K562 (cell line): Measurements from ENCODE around the gene IFNA14. TPM values are rescaled to one million over a fixed set of nuclear protein-coding genes. Genes with fewer than 3 reads are reported as not detected.

ENCODE experiments used
- ATAC-seq: fragments of 200-7000 bp; cut with Tn5 transposase; 3 replicates; pipeline ENCODE4 v1.9.1; 2020; ENCODE audit warnings: moderate library complexity
- BruUV-seq: library from RNA; stranded (reverse); fragments of 400-500 nt; replicated peaks from 2 replicates; lab custom pipeline; 2021; lab: Mats Ljungman, UMichigan
- CTCF ChIA-PET: fragments of 300-600 bp; formaldehyde crosslinking; extraction: SDS; loops from one replicate; lab custom pipeline; 2021; ENCODE audit warnings: low intra/inter-chr PET ratio; lab: Yijun Ruan, JAX
- POLR2A ChIA-PET: fragments of 300-600, 350-650 bp; sonication (Branson Sonifier 250); formaldehyde crosslinking; extraction: SDS; loops from one replicate; lab custom pipeline; 2021; ENCODE audit warnings: antibody characterized with exemption, inconsistent platforms; lab: Yijun Ruan, JAX
- DNase-seq, 4 experiments: peaks; one replicate each; pipeline versions ENCODE4 v3.0.0 to v3.0.0-alpha.2; 2011 to 2018; ENCODE audit warnings: low spot score in 3 of 4, mixed read lengths in 3 of 4; ENCODE audit errors: extremely low read depth in 1 of 4
- FAIRE-seq: peaks from 2 replicates; lab custom pipeline; 2011; peaks lifted over from hg19 to GRCh38; lab: Jason Lieb, UNC
- H2AFZ ChIP-seq: 2 replicates; pipeline ENCODE4 v1.6.0; 2011; ENCODE audit warnings: low read depth, low read length, control low read depth, inconsistent platforms
- H3K27ac ChIP-seq: fragments of 200-600 bp; 3 replicates; pipeline ENCODE4 v1.8.0; 2011; ENCODE audit warnings: low read depth, mild to moderate bottlenecking, control low read depth, inconsistent platforms, low read length, moderate library complexity, mixed read lengths; ENCODE audit errors: extremely low read depth
- H3K27me3 ChIP-seq, 2 experiments: fragments of 300-600 bp in 1 of 2; 2 replicates in 1 of 2; 3 replicates in 1 of 2; pipeline versions ENCODE4 v1.6.0 to v1.8.0; 2011; ENCODE audit warnings: inconsistent platforms in 2 of 2, low read length in 2 of 2, mild to moderate bottlenecking in 1 of 2, mixed read lengths in 1 of 2, moderate library complexity in 1 of 2; ENCODE audit not compliant: control insufficient read depth in 2 of 2, insufficient read depth in 2 of 2
- H3K36me3 ChIP-seq: fragments of 300-600 bp; 3 replicates; pipeline ENCODE4 v1.8.0; 2011; ENCODE audit warnings: mild to moderate bottlenecking, low read length, inconsistent platforms; ENCODE audit not compliant: control insufficient read depth, insufficient read depth
- H3K4me1 ChIP-seq, 2 experiments: fragments of 200-600 bp in 1 of 2; replicated peaks in 1 of 2; 2 replicates in 1 of 2; 3 replicates in 1 of 2; pipeline versions ENCODE4 v1.5.1 to v1.8.0; 2011; ENCODE audit warnings: inconsistent platforms in 2 of 2, low read length in 2 of 2, mild to moderate bottlenecking in 1 of 2, mixed read lengths in 1 of 2, moderate library complexity in 1 of 2; ENCODE audit not compliant: control insufficient read depth in 2 of 2, insufficient read depth in 2 of 2
- H3K4me2 ChIP-seq: 2 replicates; pipeline ENCODE4 v1.6.1; 2011; ENCODE audit warnings: low read length, control low read depth, inconsistent platforms, mixed read lengths; ENCODE audit not compliant: insufficient read depth
- H3K4me3 ChIP-seq: fragments of 200-600 bp; sonication (generic), shearing (Covaris generic); 2 replicates; pipeline ENCODE4 v1.5.1; 2016; ENCODE audit warnings: control low read depth, inconsistent platforms
- H3K79me2 ChIP-seq: fragments of 200-600 bp; 3 replicates; pipeline ENCODE4 v1.8.0; 2011; ENCODE audit warnings: low read length, inconsistent platforms; ENCODE audit not compliant: control insufficient read depth, insufficient read depth
- H3K9ac ChIP-seq, 2 experiments: 2 replicates each; pipeline versions ENCODE4 v1.6.0 to v1.6.1; 2011; ENCODE audit warnings: low read depth in 2 of 2, low read length in 2 of 2, control low read depth in 1 of 2, inconsistent platforms in 1 of 2, mild to moderate bottlenecking in 1 of 2, mixed read lengths in 1 of 2; ENCODE audit not compliant: insufficient read depth in 1 of 2
- H3K9me1 ChIP-seq: one replicate; pipeline ENCODE4 v1.6.0; 2011; ENCODE audit warnings: inconsistent platforms, mild to moderate bottlenecking, low read length, moderate library complexity; ENCODE audit not compliant: control insufficient read depth, insufficient read depth
- H3K9me3 ChIP-seq: replicated peaks from 2 replicates; pipeline ENCODE4 v1.5.1; 2011; ENCODE audit warnings: low read depth, low read length, inconsistent platforms; ENCODE audit not compliant: control insufficient read depth, insufficient read depth
- H4K20me1 ChIP-seq: replicated peaks from 2 replicates; pipeline ENCODE4 v1.6.1; 2011; ENCODE audit warnings: low read length, inconsistent platforms, mixed read lengths; ENCODE audit not compliant: control insufficient read depth, insufficient read depth
- CXXC5 ChIP-seq: fragments of 250-450 bp; sonication (Bioruptor Pico); IDR thresholded peaks from 2 replicates; pipeline ENCODE4 v1.8.0; 2022; ENCODE audit warnings: inconsistent platforms, mild to moderate bottlenecking, moderate library complexity
- GATAD2B ChIP-seq: fragments of 450-650 bp; IDR thresholded peaks from 2 replicates; pipeline ENCODE4 v1.6.1; 2017; ENCODE audit warnings: mild to moderate bottlenecking, borderline replicate concordance
- NFIC ChIP-seq: fragments of 450-650 bp; IDR thresholded peaks from 2 replicates; pipeline ENCODE4 v1.6.1; 2017; ENCODE audit warnings: mild to moderate bottlenecking, inconsistent platforms
- PCBP2 ChIP-seq: fragments of 200-400 bp; formaldehyde crosslinking; IDR thresholded peaks from 2 replicates; pipeline ENCODE4 v1.6.1; 2018; ENCODE audit warnings: low read length, low read depth, mild to moderate bottlenecking, moderate library complexity; ENCODE audit not compliant: poor library complexity, severe bottlenecking
- SAFB ChIP-seq: fragments of 200-400 bp; formaldehyde crosslinking; IDR thresholded peaks from 2 replicates; pipeline ENCODE4 v1.6.1; 2017; ENCODE audit warnings: low read depth, low read length, borderline replicate concordance
- SOX6 ChIP-seq: fragments of 450-650 bp; IDR thresholded peaks from 2 replicates; pipeline ENCODE4 v1.6.1; 2014; ENCODE audit warnings: mild to moderate bottlenecking
- YBX1 ChIP-seq: fragments of 450-650 bp; IDR thresholded peaks from 2 replicates; pipeline ENCODE4 v1.7.1; 2016; ENCODE audit warnings: mild to moderate bottlenecking
- WGBS: fragments of 100-300 bp; shearing (Covaris generic); methylation state at CpG from one replicate; pipeline ENCODE4 v1.1.6; 2016; ENCODE audit warnings: low coverage, mixed read lengths; ENCODE audit not compliant: insufficient coverage; ENCODE audit errors: missing lambda C conversion rate; 5-methylcytosine and 5-hydroxymethylcytosine counted together
- in situ Hi-C: fragments of 300-500 bp; cut with MboI; formaldehyde crosslinking; loops from 4 replicates; pipeline ENCODE4 v1.15.0; 2018; ENCODE audit warnings: inconsistent platforms, mixed read lengths
- intact Hi-C: fragments of 100-400 bp; cut with micrococcal nuclease; formaldehyde crosslinking; loops from 2 replicates; pipeline ENCODE4 v1.14.2; 2022
- polyA plus RNA-seq, 8 experiments: library from polyadenylated mRNA; depleted of rRNA in 4 of 8; stranded (reverse) in 5 of 8; unstranded in 3 of 8; fragments of >200 nt; fragmentation: Nextera tagmentation in 2 of 8; fragmentation: Illumina TruSeq in 1 of 8; extraction: Ambion mirVana in 2 of 8; extraction: Trizol in 1 of 8; gene quantifications; 2 replicates each; pipeline versions ENCODE4 v1.2.1 to v1.2.3, GENCODE V29; 2011 to 2014; ENCODE audit warnings: inconsistent platforms in 1 of 8, missing spikeins in 1 of 8
- total RNA-seq, 7 experiments: library from RNA; depleted of rRNA in 6 of 7; stranded (reverse); fragments of >200 nt in 6 of 7; fragmentation: Illumina TruSeq in 2 of 7; extraction: Trizol in 2 of 7; gene quantifications; 2 replicates each; pipeline versions ENCODE4 v1.2.1 to v1.2.3, GENCODE V29; 2011 to 2021; ENCODE audit warnings: low replicate concordance in 1 of 7
- TF ChIP-seq, protein P1 (sequence below): sonication (generic); formaldehyde crosslinking; IDR thresholded peaks from 2 replicates; pipeline ENCODE4 v1.8.1; 2023; ENCODE audit warnings: mild to moderate bottlenecking, missing genetic modification reagents
- TF ChIP-seq, protein P2 (sequence below), 2 experiments: fragments of 450-650 bp; formaldehyde crosslinking in 1 of 2; IDR thresholded peaks; 2 replicates each; pipeline versions ENCODE4 v1.4.0 to v1.6.1; 2014 to 2020; ENCODE audit warnings: mild to moderate bottlenecking in 2 of 2, borderline replicate concordance in 1 of 2, low read depth in 1 of 2
- TF ChIP-seq, protein P3 (sequence below): sonication (generic); formaldehyde crosslinking; IDR thresholded peaks from 2 replicates; pipeline ENCODE4 v1.8.0; 2022; ENCODE audit warnings: mild to moderate bottlenecking, missing genetic modification reagents

IFNA14 gene
- total and polyA plus RNA-seq, 9 of the 15 experiments (the other 6 are each of a cell fraction or from before 2014, with no cell fraction given), result not detected

DNA sequence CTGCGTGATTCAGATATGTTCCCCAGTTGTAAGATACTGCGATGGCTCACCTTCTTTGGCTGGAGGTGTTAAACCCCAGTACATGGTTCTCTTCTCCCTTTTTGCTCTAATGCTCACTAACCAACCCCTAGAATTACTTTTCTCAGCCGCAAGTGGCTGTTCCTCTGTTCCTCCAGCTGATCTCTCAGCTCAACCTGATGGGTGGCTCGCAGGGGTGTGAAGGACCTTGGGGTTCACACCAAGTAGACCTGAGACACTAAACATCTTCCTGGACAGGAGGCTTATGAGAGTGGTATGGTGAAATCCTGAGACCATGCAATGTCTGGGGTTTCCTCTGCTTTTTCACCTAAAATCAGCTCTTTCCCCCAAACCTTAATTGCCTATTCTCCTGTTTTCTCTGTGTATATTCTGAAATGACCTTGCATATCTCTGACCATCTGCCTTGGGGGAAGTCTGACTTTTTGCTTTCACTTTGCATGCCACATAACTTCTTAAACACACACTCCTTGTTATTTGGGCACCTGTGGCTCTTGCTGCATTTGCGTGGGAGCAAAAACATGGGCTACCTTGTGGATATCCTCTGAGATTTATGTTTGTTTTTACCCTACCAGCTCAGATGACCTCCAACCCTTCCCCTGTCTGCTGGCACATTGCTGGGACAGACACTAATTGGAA, 15.9 kb upstream of the IFNA14 start:
- WGBS, result no CpG with 5 or more reads among the region's 5 CpGs
- POLR2A ChIA-PET, result no interaction called here
- no peak for FAIRE-seq
- TF ChIP-seq, protein P1, sequence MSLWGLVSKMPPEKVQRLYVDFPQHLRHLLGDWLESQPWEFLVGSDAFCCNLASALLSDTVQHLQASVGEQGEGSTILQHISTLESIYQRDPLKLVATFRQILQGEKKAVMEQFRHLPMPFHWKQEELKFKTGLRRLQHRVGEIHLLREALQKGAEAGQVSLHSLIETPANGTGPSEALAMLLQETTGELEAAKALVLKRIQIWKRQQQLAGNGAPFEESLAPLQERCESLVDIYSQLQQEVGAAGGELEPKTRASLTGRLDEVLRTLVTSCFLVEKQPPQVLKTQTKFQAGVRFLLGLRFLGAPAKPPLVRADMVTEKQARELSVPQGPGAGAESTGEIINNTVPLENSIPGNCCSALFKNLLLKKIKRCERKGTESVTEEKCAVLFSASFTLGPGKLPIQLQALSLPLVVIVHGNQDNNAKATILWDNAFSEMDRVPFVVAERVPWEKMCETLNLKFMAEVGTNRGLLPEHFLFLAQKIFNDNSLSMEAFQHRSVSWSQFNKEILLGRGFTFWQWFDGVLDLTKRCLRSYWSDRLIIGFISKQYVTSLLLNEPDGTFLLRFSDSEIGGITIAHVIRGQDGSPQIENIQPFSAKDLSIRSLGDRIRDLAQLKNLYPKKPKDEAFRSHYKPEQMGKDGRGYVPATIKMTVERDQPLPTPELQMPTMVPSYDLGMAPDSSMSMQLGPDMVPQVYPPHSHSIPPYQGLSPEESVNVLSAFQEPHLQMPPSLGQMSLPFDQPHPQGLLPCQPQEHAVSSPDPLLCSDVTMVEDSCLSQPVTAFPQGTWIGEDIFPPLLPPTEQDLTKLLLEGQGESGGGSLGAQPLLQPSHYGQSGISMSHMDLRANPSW (CRISPR knock-in tag), result no peak
- TF ChIP-seq PCBP2 (no peak), CXXC5 (CRISPR knock-in tag) (no peak), GATAD2B (no peak), SOX6 (no peak), NFIC (no peak), YBX1 (no peak), SAFB (no peak)
- TF ChIP-seq, protein P2, sequence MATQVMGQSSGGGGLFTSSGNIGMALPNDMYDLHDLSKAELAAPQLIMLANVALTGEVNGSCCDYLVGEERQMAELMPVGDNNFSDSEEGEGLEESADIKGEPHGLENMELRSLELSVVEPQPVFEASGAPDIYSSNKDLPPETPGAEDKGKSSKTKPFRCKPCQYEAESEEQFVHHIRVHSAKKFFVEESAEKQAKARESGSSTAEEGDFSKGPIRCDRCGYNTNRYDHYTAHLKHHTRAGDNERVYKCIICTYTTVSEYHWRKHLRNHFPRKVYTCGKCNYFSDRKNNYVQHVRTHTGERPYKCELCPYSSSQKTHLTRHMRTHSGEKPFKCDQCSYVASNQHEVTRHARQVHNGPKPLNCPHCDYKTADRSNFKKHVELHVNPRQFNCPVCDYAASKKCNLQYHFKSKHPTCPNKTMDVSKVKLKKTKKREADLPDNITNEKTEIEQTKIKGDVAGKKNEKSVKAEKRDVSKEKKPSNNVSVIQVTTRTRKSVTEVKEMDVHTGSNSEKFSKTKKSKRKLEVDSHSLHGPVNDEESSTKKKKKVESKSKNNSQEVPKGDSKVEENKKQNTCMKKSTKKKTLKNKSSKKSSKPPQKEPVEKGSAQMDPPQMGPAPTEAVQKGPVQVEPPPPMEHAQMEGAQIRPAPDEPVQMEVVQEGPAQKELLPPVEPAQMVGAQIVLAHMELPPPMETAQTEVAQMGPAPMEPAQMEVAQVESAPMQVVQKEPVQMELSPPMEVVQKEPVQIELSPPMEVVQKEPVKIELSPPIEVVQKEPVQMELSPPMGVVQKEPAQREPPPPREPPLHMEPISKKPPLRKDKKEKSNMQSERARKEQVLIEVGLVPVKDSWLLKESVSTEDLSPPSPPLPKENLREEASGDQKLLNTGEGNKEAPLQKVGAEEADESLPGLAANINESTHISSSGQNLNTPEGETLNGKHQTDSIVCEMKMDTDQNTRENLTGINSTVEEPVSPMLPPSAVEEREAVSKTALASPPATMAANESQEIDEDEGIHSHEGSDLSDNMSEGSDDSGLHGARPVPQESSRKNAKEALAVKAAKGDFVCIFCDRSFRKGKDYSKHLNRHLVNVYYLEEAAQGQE (IDR thresholded peaks at IDR 0.05; ENCODE audit: borderline replicate concordance), result no peak
- TF ChIP-seq, protein P2 (CRISPR knock-in tag; IDR thresholded peaks at IDR 0.05; ENCODE audit: low read depth), result no peak
- TF ChIP-seq, protein P3, sequence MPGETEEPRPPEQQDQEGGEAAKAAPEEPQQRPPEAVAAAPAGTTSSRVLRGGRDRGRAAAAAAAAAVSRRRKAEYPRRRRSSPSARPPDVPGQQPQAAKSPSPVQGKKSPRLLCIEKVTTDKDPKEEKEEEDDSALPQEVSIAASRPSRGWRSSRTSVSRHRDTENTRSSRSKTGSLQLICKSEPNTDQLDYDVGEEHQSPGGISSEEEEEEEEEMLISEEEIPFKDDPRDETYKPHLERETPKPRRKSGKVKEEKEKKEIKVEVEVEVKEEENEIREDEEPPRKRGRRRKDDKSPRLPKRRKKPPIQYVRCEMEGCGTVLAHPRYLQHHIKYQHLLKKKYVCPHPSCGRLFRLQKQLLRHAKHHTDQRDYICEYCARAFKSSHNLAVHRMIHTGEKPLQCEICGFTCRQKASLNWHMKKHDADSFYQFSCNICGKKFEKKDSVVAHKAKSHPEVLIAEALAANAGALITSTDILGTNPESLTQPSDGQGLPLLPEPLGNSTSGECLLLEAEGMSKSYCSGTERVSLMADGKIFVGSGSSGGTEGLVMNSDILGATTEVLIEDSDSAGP (CRISPR knock-in tag), result no peak

More for the DNA sequence above, 15.9 kb upstream of the IFNA14 start:
- ATAC-seq, result no peak
- Histone ChIP-seq H3K4me1 (no peaks in the 10 kb centered on the region), H3K9me3 (no peaks in the 10 kb centered on the region), H3K4me3 (no peak overlapping the region), H3K27me3 (no peaks in the 10 kb centered on the region), H3K36me3 (no peaks in the 10 kb centered on the region), H2AFZ (no peak overlapping the region), H3K9me1 (no peaks in the 10 kb centered on the region), H3K4me2 (no peak overlapping the region), H4K20me1 (no peaks in the 10 kb centered on the region), H3K79me2 (no peaks in the 10 kb centered on the region), H3K9ac (no peak overlapping the region), H3K27ac (no peak overlapping the region)
- no peak for DNase-seq
- BruUV-seq, result no TSS peak
- CTCF ChIA-PET, result no interaction called here
- intact Hi-C loops (no loop called here), in situ Hi-C loops (no loop called here)
